GM23338 (cell line): ENCODE results near the gene WDR93. TPM values are rescaled to one million over a fixed set of nuclear protein-coding genes. Genes with fewer than 3 reads are reported as not detected.

Experiments
- polyA plus RNA-seq: library from polyadenylated mRNA; unstranded; fragments of >200 nt; fragmentation: Nextera tagmentation; extraction: Ambion mirVana; gene quantifications from 2 replicates; pipeline ENCODE4 v1.2.1, GENCODE V29; 2016
- small RNA-seq: library from RNA; depleted of rRNA; stranded (forward); fragments of <200 nt; gene quantifications from one replicate; pipeline ENCODE3, GENCODE V24; 2014; ENCODE audit warnings: low replicate concordance
- total RNA-seq: library from RNA; depleted of rRNA; stranded (reverse); fragments of >200 nt; shearing (Covaris generic); gene quantifications from 2 replicates; pipeline ENCODE4 v1.2.3, GENCODE V29; 2014; rRNA removed

Gene WDR93
- total and polyA plus RNA-seq, 2 experiments from 2014 or later = 0.14 TPM; not detected in 1

Small RNA genes within 50 kb of the gene (small RNA-seq; reads per million reads assigned to genes)
- 0.17 reads per million for gene RNU6-132P

Other genes starting within 250 kb of the WDR93 start
- gene RHCG, start 194.2 kb upstream of the WDR93 start, total RNA-seq = 0.63 TPM in 1 of 2 replicates, not detected in the other
- gene RHCG, start 194.2 kb upstream of the WDR93 start, polyA plus RNA-seq = 0.21 and 0.35 TPM in 2 replicates
- 37.1 and 42.3 TPM in 2 replicates for gene TICRR, start 115.3 kb upstream of the WDR93 start, total RNA-seq
- gene TICRR, start 115.3 kb upstream of the WDR93 start, polyA plus RNA-seq = 10.9 and 11.2 TPM in 2 replicates
- gene KIF7, start 35.3 kb upstream of the WDR93 start, total RNA-seq = 13.4 and 20.1 TPM in 2 replicates
- 4.3 and 4.6 TPM in 2 replicates for gene KIF7, start 35.3 kb upstream of the WDR93 start, polyA plus RNA-seq
- gene PLIN1, start 11.4 kb upstream of the WDR93 start, total RNA-seq = 0.50 and 0.90 TPM in 2 replicates
- 0.21 and 0.45 TPM in 2 replicates for gene PLIN1, start 11.4 kb upstream of the WDR93 start, polyA plus RNA-seq
- 4.5 and 4.8 TPM in 2 replicates for gene PEX11A, start 57 bp upstream of the WDR93 start, total RNA-seq
- gene PEX11A, start 57 bp upstream of the WDR93 start, polyA plus RNA-seq = 2.1 and 3.9 TPM in 2 replicates
- gene MESP1, start 60.4 kb downstream of the WDR93 start, total RNA-seq = 0.21 TPM in 1 of 2 replicates, not detected in the other
- gene MESP1, start 60.4 kb downstream of the WDR93 start, polyA plus RNA-seq = 0.91 TPM in 1 of 2 replicates, not detected in the other
- gene MESP2, start 85.5 kb downstream of the WDR93 start, total RNA-seq = 0.16 and 1.3 TPM in 2 replicates
- 0.24 and 0.68 TPM in 2 replicates for gene MESP2, start 85.5 kb downstream of the WDR93 start, polyA plus RNA-seq
- 0.58 and 0.80 TPM in 2 replicates for gene ANPEP, start 124.0 kb downstream of the WDR93 start, total RNA-seq
- gene ANPEP, start 124.0 kb downstream of the WDR93 start, polyA plus RNA-seq = 0.87 and 1.8 TPM in 2 replicates
- gene AP3S2, start 203.2 kb downstream of the WDR93 start, total RNA-seq = 90.8 and 93.3 TPM in 2 replicates
- 8.5 and 9.4 TPM in 2 replicates for gene AP3S2, start 203.2 kb downstream of the WDR93 start, polyA plus RNA-seq
- gene ARPIN, start 222.1 kb downstream of the WDR93 start, total RNA-seq = 1.4 and 2.8 TPM in 2 replicates
- 0.68 and 0.79 TPM in 2 replicates for gene ARPIN, start 222.1 kb downstream of the WDR93 start, polyA plus RNA-seq